GM12878 (cell line): Measurements from ENCODE around the gene YTHDF1. TPM values are rescaled to one million over a fixed set of nuclear protein-coding genes. Genes with fewer than 3 reads are reported as not detected.

ENCODE experiments used
- ATAC-seq: fragments of 200-7000 bp; cut with Tn5 transposase; 3 replicates; pipeline ENCODE4 v1.9.1; 2020; ENCODE audit warnings: mild to moderate bottlenecking, moderate library complexity
- BruUV-seq: library from RNA; stranded (reverse); fragments of 400-500 nt; replicated peaks from 2 replicates; lab custom pipeline; 2021; lab: Mats Ljungman, UMichigan
- CTCF ChIA-PET: fragments of 300-600 bp; sonication (Branson Sonifier 250); formaldehyde crosslinking; extraction: SDS; loops from one replicate; lab custom pipeline; 2021; ENCODE audit warnings: inconsistent platforms; lab: Yijun Ruan, JAX
- POLR2A ChIA-PET: fragments of 350-600 bp; formaldehyde crosslinking; extraction: SDS; loops from one replicate; lab custom pipeline; 2021; ENCODE audit warnings: inconsistent platforms; lab: Charles Lee
- RAD21 ChIA-PET: fragments of 300-600 bp; sonication (Branson Sonifier 250); formaldehyde crosslinking; loops from one replicate; lab custom pipeline; 2023; ENCODE audit warnings: antibody characterized with exemption; ENCODE audit not compliant: unreplicated experiment; lab: Charles Lee
- SMC1A ChIA-PET: fragments of 300-600 bp; sonication (Branson Sonifier 250); formaldehyde crosslinking; loops from one replicate; lab custom pipeline; 2023; ENCODE audit not compliant: unreplicated experiment, uncharacterized antibody; lab: Charles Lee
- DNase-seq: peaks from one replicate; pipeline ENCODE4 v3.0.0-alpha.2; 2011; ENCODE audit warnings: low read depth, low spot score
- FAIRE-seq: peaks from 3 replicates; lab custom pipeline; 2011; peaks lifted over from hg19 to GRCh38; lab: Jason Lieb, UNC
- H2AFZ ChIP-seq: 2 replicates; pipeline ENCODE4 v1.6.0; 2011; ENCODE audit warnings: low read depth, low read length, control low read depth; ENCODE audit not compliant: control insufficient read depth
- H3K27ac ChIP-seq: 2 replicates; pipeline ENCODE4 v1.5.1; 2011; ENCODE audit warnings: control low read depth; ENCODE audit not compliant: control insufficient read depth, insufficient read depth
- H3K27me3 ChIP-seq, 2 experiments: replicated peaks in 1 of 2; 2 replicates each; pipeline versions ENCODE4 v1.6.0 to v1.6.1; 2011; ENCODE audit warnings: low read length in 1 of 2; ENCODE audit not compliant: control insufficient read depth in 2 of 2, insufficient read depth in 2 of 2
- H3K36me3 ChIP-seq, 2 experiments: 2 replicates each; pipeline ENCODE4 v1.5.1; 2011; ENCODE audit warnings: low read length in 1 of 2; ENCODE audit not compliant: control insufficient read depth in 2 of 2, insufficient read depth in 2 of 2
- H3K4me1 ChIP-seq: 2 replicates; pipeline ENCODE4 v1.6.1; 2011; ENCODE audit warnings: mild to moderate bottlenecking, low read length, moderate library complexity, mixed read lengths; ENCODE audit not compliant: control insufficient read depth, insufficient read depth
- H3K4me2 ChIP-seq: 2 replicates; pipeline ENCODE4 v1.6.0; 2011; ENCODE audit warnings: control low read depth; ENCODE audit not compliant: control insufficient read depth, insufficient read depth
- H3K4me3 ChIP-seq: fragments of 200-600 bp; sonication (generic); 2 replicates; pipeline ENCODE4 v1.5.1; 2016
- H3K79me2 ChIP-seq: 2 replicates; pipeline ENCODE4 v1.6.0; 2011; ENCODE audit warnings: low read length; ENCODE audit not compliant: control insufficient read depth, insufficient read depth
- H3K9ac ChIP-seq: 2 replicates; pipeline ENCODE4 v1.8.0; 2011; ENCODE audit warnings: low read length, control low read depth, mixed read lengths; ENCODE audit not compliant: control insufficient read depth, insufficient read depth
- H3K9me3 ChIP-seq: replicated peaks from 3 replicates; pipeline ENCODE4 v1.5.1; 2011; ENCODE audit warnings: mild to moderate bottlenecking, low read length; ENCODE audit not compliant: control insufficient read depth, insufficient read depth
- H4K20me1 ChIP-seq: 2 replicates; pipeline ENCODE4 v1.6.0; 2011; ENCODE audit not compliant: control insufficient read depth, insufficient read depth
- CBFB ChIP-seq: IDR thresholded peaks from 2 replicates; pipeline ENCODE4 v1.6.1; 2016; ENCODE audit warnings: antibody characterized with exemption, low read depth
- CHD1 ChIP-seq: IDR thresholded peaks from 2 replicates; pipeline ENCODE4 v1.6.1; 2012; ENCODE audit warnings: low read depth, low read length, improper control_type of control experiment
- ETV6 ChIP-seq, 2 experiments: fragments of 450-650 bp in 1 of 2; IDR thresholded peaks in 1 of 2; conservative IDR thresholded peaks in 1 of 2; 2 replicates each; pipeline ENCODE4 v1.6.1; 2014; ENCODE audit warnings: antibody characterized with exemption in 1 of 2, borderline replicate concordance in 1 of 2, low read depth in 1 of 2, mild to moderate bottlenecking in 1 of 2, moderate library complexity in 1 of 2
- KAT2A ChIP-seq: conservative IDR thresholded peaks from 2 replicates; pipeline ENCODE4 v1.6.1; 2011; ENCODE audit warnings: low read depth, low read length; ENCODE audit not compliant: control insufficient read depth
- KDM1A ChIP-seq: fragments of 200-600 bp; sonication (generic); IDR thresholded peaks from 2 replicates; pipeline ENCODE4 v1.6.1; 2016; ENCODE audit warnings: borderline replicate concordance
- MEF2A ChIP-seq: IDR thresholded peaks from 2 replicates; pipeline ENCODE4 v1.6.1; 2011; ENCODE audit warnings: low read depth, mild to moderate bottlenecking, low read length, moderate library complexity; ENCODE audit not compliant: insufficient read depth
- MEF2B ChIP-seq: fragments of 450-650 bp; IDR thresholded peaks from 2 replicates; pipeline ENCODE4 v1.6.1; 2018; ENCODE audit warnings: mild to moderate bottlenecking, moderate library complexity; ENCODE audit not compliant: partially characterized antibody, poor library complexity, severe bottlenecking
- MYB ChIP-seq: fragments of 150-350 bp; IDR thresholded peaks from 2 replicates; pipeline ENCODE4 v1.6.1; 2014; ENCODE audit warnings: mild to moderate bottlenecking, low read depth, low read length, borderline replicate concordance
- RAD21 ChIP-seq: IDR thresholded peaks from 2 replicates; pipeline ENCODE4 v1.6.1; 2011; ENCODE audit warnings: mild to moderate bottlenecking, low read depth, low read length, moderate library complexity; ENCODE audit not compliant: insufficient read depth
- RAD51 ChIP-seq: fragments of 450-650 bp; IDR thresholded peaks from 2 replicates; pipeline ENCODE4 v1.6.1; 2016; ENCODE audit warnings: moderate library complexity, mild to moderate bottlenecking, inconsistent platforms
- SMC3 ChIP-seq: IDR thresholded peaks from 2 replicates; pipeline ENCODE4 v1.6.1; 2011; ENCODE audit warnings: low read length, improper control_type of control experiment, borderline replicate concordance
- SRF ChIP-seq, 2 experiments: IDR thresholded peaks; 2 replicates each; pipeline ENCODE4 v1.6.1; 2011; ENCODE audit warnings: low read depth in 2 of 2, low read length in 2 of 2, mild to moderate bottlenecking in 1 of 2, moderate library complexity in 1 of 2
- STAT1 ChIP-seq: fragments of 450-650 bp; conservative IDR thresholded peaks from 2 replicates; pipeline ENCODE4 v1.6.1; 2014; ENCODE audit warnings: antibody characterized with exemption, mild to moderate bottlenecking
- WGBS: methylation state at CpG from one replicate; pipeline ENCODE4 v1.1.6; 2016; ENCODE audit warnings: low lambda C conversion rate; ENCODE audit not compliant: insufficient replicate concordance, insufficient coverage; ENCODE audit errors: missing lambda C conversion rate; 5-methylcytosine and 5-hydroxymethylcytosine counted together
- in situ Hi-C: fragments of 300-500 bp; cut with MboI; formaldehyde crosslinking; loops from 9 replicates; pipeline ENCODE4 v1.14.3; 2018; ENCODE audit warnings: mixed read lengths
- intact Hi-C: fragments of 100-400 bp; cut with micrococcal nuclease; formaldehyde crosslinking; loops from one replicate; pipeline ENCODE4 v1.14.2; 2022; ENCODE audit not compliant: unreplicated experiment
- polyA plus RNA-seq, 11 experiments: library from polyadenylated mRNA; depleted of rRNA in 4 of 11; unstranded in 6 of 11; stranded (reverse) in 5 of 11; fragments of >200 nt; fragmentation: Nextera tagmentation in 4 of 11; fragmentation: Illumina TruSeq in 1 of 11; extraction: Ambion mirVana in 4 of 11; extraction: Trizol in 1 of 11; gene quantifications; 1 replicate in 1 of 11; 2 replicates in 10 of 11; pipeline versions ENCODE4 v1.2.1 to v1.2.3, GENCODE V29; 2011 to 2016; ENCODE audit warnings: inconsistent platforms in 2 of 11, missing spikeins in 2 of 11, low read depth in 1 of 11
- total RNA-seq, 4 experiments: library from RNA; depleted of rRNA in 3 of 4; stranded (reverse); fragments of >200 nt in 3 of 4; fragmentation: Illumina TruSeq in 1 of 4; extraction: Trizol in 1 of 4; gene quantifications; 2 replicates each; pipeline versions ENCODE4 v1.2.1 to v1.2.3, GENCODE V29; 2013 to 2021

YTHDF1 gene
- total and polyA plus RNA-seq, 10 of the 15 experiments (the other 5 are each of a cell fraction or from before 2014, with no cell fraction given), result 4.6 to 37.8 (median 20.5) TPM

- Histone ChIP-seq H3K36me3 (no peaks in the 10 kb centered on the region), H3K4me2 (no peak overlapping the region), H4K20me1 (no peaks in the 10 kb centered on the region), H3K4me3 (no peak overlapping the region), H3K9ac (no peak overlapping the region), H3K9me3 (no peaks in the 10 kb centered on the region), H3K27me3 (peaks cover 0 to 2% of the 10 kb centered on the region in 2 experiments; a peak in 1 of 4 replicates), H3K79me2 (no peaks in the 10 kb centered on the region), H3K4me1 (no peaks in the 10 kb centered on the region), H3K27ac (no peak overlapping the region), H2AFZ (no peak overlapping the region)
- POLR2A ChIA-PET, result no interaction called here
- CTCF ChIA-PET, result no interaction called here
- WGBS, result 42% methylated on average over 21 of the region's 21 CpGs
- ATAC-seq, result no peak
- intact Hi-C loops, result no loop called here
- BruUV-seq, result no TSS peak
- FAIRE-seq, result no peak
- TF ChIP-seq MEF2B (no peak), CBFB (no peak), KAT2A (no peak), KDM1A (no peak), RAD21 (no peak), MEF2A (no peak), CHD1 (no peak), SRF (IDR thresholded peaks at IDR 0.05; ENCODE audit: low read depth in 2 of 2, low read length in 2 of 2) (no peak), RAD51 (no peak), ETV6 (conservative IDR thresholded peaks at IDR 0.05 in 1 of 2, IDR thresholded peaks at IDR 0.05 in 1 of 2; ENCODE audit: borderline replicate concordance in 1 of 2, low read depth in 1 of 2) (no peak), MYB (no peak), STAT1 (no peak), SMC3 (no peak)
- in situ Hi-C loops, result no loop called here
- RAD21 ChIA-PET, result no interaction called here
- no peak for DNase-seq
- SMC1A ChIA-PET, result no interaction called here
Measured at GRCh38 chr20:63242736-63243135, 26.8 kb upstream of the YTHDF1 start.
